CD4-positive, alpha-beta T cell treated with Interleukin-1 beta for 1 hour (primary cell): ENCODE measurements around the gene HTRA1.
A peak's percentile ranks its signal among the peaks of the same experiment; 100 is the strongest.

Source experiments
- DNase-seq, 2 donors: peaks; one replicate each; pipeline ENCODE4 v3.0.0-alpha.2; 2020 to 2022

The HTRA1 gene

GRCh38 chr10:122524811-122525210, 63.5 kb downstream of the HTRA1 start:
- DNase-seq = no peak

- DNase-seq = peak in 1 of 2 donors; percentile 38
Measured at GRCh38 chr10:122525788-122526187, 64.4 kb downstream of the HTRA1 start.

- DNase-seq = no peak
Measured at GRCh38 chr10:122526892-122527291, 65.5 kb downstream of the HTRA1 start.

- DNase-seq = no peak
Measured at GRCh38 chr10:122530177-122530576, 68.8 kb downstream of the HTRA1 start.

GRCh38 chr10:122531261-122531660, 69.9 kb downstream of the HTRA1 start:
- no peak for DNase-seq

GRCh38 chr10:122531939-122532338, 70.6 kb downstream of the HTRA1 start:
- DNase-seq = no peak

- no peak for DNase-seq
Measured at GRCh38 chr10:122532601-122533296, 71.4 kb downstream of the HTRA1 start.

- DNase-seq = no peak
Measured at GRCh38 chr10:122537545-122537944, 76.2 kb downstream of the HTRA1 start.

GRCh38 chr10:122541541-122542002, 80.2 kb downstream of the HTRA1 start:
- DNase-seq = peak in 1 of 2 donors; percentile 27

- no peak for DNase-seq
Measured at GRCh38 chr10:122543676-122544445, 82.5 kb downstream of the HTRA1 start.

- peak; percentile 44 to 48 for DNase-seq
Measured at GRCh38 chr10:122544493-122544892, 83.1 kb downstream of the HTRA1 start.

GRCh38 chr10:122546242-122546641, 84.9 kb downstream of the HTRA1 start:
- DNase-seq = no peak

- DNase-seq = no peak
Measured at GRCh38 chr10:122548407-122549085, 87.2 kb downstream of the HTRA1 start.

- no peak for DNase-seq
Measured at GRCh38 chr10:122549636-122550035, 88.3 kb downstream of the HTRA1 start.

- DNase-seq = no peak
Measured at GRCh38 chr10:122550427-122550826, 89.1 kb downstream of the HTRA1 start.

GRCh38 chr10:122550983-122551382, 89.6 kb downstream of the HTRA1 start:
- DNase-seq = no peak

- peak; percentile 40 to 60 for DNase-seq
Measured at GRCh38 chr10:122551450-122551849, 90.1 kb downstream of the HTRA1 start.

- DNase-seq = no peak
Measured at GRCh38 chr10:122553341-122553740, 92.0 kb downstream of the HTRA1 start.

- no peak for DNase-seq
Measured at GRCh38 chr10:122554131-122555036, 93.0 kb downstream of the HTRA1 start.

- DNase-seq = no peak
Measured at GRCh38 chr10:122555442-122555841, 94.1 kb downstream of the HTRA1 start.

- DNase-seq = no peak
Measured at GRCh38 chr10:122557516-122557915, 96.2 kb downstream of the HTRA1 start.

GRCh38 chr10:122558452-122558851, 97.1 kb downstream of the HTRA1 start:
- DNase-seq = peak in 1 of 2 donors; percentile 32

GRCh38 chr10:122559228-122559627, 97.9 kb downstream of the HTRA1 start:
- DNase-seq = no peak
